GM19372 (cell line): ENCODE results near the gene CADM1.

Experiments
- ATAC-seq: cut with Tn5 transposase; IDR thresholded peaks from one replicate; pipeline ENCODE4 v1.9.1; 2021; ENCODE audit warnings: mild to moderate bottlenecking, low read depth, moderate library complexity; ENCODE audit not compliant: unreplicated experiment

CADM1 gene

DNA sequence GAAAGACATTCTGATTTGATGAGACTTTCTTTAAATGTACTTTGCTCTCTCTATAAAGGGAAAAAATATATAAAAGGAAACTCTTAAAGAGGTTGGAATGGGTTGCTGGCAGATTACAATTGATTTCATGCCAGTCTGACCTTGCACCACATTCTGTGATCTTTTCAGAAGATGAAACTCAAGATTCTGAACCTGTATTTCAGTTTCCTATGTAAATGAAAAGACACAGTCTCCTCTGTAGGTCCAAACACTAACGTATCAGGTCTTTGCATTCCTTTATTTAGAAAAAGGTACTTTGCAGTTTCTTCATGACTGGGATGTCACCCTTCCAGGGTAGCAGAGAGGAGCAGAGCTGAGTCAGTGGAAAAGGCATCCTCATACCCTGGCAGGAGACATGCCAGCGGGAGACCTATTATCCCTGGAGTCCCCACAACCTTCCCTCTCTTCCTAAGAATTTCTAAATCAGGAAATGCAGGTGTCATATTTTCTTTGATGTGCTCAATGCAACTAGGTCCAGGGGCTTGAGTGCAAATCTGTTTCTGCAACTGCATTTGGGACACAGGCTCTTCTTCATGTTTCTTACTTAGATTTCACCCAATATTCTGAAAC, 282.6 kb downstream of the CADM1 start:
- ATAC-seq = no peak

DNA sequence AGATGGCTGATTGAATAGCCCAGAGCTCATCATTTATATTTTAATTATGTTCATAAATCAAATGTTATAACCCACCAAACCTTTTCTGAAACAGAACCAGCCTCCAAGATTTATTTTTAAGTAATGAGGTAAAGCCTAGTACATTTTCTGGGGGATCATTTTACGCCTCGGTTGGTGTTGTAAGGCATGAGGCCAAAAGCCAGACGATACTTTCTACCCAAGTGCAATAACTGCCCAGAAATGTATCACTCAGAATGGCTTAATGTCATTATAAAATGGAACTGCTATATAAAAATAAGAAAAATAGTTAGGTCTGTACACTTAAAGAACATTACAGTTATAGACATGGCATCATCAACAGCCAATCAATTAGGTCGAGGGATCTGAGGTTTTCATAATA, 283.3 kb downstream of the CADM1 start:
- no peak for ATAC-seq

DNA sequence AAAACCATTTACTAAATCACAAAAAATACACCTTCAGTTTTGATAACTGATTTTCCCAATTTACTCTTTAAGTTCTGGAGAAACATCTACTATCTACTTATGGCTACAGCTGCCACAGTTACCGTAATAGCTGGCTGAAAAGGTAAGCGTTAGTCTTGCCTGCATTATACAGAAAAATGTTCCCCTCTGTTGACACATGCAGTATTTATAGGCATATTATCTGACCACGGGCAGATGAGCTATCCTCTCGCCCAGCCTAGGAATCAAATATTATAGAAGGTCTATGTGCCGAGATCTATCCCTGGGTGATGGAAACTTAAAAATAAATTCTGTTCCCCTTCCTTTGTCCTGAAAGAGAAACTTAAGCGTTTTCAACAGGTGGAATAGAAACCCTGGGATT, 283.8 kb downstream of the CADM1 start:
- no peak for ATAC-seq

DNA sequence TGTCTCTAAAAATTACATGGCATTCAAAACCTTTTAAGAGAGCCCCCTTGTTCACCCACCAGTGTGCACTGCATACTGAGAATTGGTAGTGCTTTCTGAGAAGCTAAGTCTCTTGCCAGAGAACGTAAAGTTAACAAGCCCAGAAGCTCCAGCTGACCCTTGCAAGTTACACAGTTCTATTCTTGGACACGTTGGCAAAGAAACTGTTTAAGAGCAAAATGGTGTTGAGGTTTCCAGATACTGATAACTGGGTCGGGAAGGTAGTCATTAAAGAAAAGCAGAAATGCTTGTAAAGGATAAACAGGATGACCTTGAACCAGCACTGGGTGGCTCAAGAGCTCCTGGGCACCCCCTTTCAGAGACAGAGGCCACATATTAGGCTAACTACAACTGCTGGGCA, 284.8 kb downstream of the CADM1 start:
- ATAC-seq = no peak

DNA sequence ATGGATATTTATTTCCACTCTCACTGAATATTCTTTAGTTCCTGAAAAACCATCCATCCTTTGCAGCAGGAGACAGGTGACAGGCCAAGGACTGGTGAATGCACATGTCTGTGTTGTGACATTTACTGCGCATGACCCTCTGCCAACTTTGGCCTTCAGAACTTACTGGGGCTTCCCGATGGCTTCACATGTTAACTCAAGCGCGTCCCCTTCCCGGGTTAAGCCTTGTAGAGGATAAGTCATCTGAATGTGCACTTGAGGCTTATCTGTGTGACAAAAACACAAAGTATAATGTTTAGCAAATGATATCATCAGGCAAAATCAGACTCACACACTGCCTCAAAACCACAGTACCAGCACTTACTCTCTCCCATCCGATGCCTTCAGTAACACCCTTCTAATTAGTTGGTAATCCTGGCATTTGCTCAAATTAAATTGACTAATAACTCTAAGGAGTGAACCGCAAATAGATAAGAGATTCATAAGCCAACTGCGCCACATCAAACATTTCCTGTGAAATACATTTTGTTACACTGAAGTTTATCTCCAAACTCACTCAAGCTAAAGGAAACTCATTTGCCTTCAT, 286.4 kb downstream of the CADM1 start:
- no peak for ATAC-seq

DNA sequence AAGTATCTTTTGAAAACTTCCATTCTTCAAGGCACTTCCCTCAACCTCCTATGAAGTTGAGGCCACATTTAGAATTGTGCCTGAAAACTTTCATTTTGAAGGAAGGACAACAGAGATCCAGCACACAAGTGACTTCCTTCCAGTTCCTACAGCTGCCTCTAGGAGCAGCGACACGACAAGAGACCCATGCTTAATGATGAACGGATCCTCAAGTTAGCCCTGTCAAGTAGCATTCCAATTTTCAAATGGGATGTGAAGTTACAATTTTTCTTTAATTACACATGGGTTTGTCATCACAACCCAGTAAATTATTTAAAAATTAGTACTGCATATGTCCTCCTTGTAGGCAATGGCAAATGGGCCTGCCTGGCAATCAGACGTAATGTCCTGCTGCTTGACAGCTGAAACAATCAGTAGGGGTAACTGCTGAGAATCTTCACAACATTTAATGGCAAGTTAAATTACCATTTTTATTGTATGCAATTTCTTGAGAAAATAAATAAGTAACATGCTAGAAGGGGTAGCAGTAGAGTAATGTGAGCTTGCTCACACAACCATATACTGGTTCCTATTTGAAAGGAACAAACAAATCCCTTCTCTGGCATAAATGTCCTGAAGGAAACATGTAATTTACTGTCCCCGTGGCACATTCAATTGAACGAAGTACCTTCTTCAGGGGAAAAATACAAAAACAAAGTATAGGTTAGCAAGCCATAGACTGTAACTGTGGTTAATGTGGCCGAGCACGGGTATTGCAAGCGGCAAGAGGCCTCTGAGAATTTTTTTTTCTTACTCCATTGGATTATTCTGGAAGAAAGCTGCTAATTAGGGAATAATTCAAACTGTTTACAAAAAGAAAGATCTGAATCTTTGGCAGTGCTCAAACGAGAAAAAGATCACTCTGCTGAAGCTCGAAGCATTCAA, 288.3 kb downstream of the CADM1 start:
- ATAC-seq = no peak

DNA sequence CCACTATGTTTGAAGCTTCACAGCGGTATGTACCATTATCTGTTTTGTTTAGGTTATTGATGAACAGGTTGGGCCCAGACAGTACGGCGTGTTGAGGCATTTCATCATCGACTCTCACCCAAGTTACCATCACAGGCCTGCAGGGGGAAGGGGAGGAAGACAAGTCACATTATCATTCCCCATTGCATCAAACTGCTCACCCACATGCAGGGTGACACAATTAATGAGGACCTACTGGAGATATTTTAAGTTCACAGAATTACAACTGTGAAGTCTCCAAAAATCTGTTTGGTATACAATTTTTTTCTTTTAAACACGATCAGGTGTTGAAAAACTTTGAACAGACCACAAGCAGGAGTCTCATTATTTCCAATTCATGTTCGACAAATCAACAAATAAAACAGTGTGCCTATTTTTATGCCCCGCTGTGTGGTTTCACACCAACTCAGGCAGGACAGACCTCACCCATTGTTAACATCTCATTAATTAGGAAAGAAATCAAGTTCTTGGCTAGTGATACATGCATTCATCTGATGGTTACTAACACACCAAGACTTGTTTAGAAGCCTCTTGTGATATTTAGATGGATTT, 289.5 kb downstream of the CADM1 start:
- ATAC-seq = no peak

DNA sequence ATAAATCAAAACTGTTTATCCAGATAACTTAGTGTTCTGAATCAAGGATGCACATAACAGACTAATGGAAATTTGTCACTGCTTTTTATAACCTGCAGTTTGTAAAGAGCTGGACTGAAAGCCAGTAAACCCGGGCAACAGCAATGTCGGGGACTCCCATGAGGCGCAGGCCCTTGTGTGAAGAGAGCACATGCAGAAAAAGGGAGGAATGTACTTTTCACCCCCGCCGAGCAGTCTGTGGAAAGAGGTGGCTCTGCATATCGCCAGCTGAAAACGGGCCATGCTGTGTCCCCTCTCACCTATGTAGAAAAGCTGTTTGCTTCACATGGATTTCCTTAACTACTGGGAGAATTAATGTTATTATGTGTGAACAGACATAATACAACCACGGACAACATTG, 291.2 kb downstream of the CADM1 start:
- ATAC-seq = no peak

DNA sequence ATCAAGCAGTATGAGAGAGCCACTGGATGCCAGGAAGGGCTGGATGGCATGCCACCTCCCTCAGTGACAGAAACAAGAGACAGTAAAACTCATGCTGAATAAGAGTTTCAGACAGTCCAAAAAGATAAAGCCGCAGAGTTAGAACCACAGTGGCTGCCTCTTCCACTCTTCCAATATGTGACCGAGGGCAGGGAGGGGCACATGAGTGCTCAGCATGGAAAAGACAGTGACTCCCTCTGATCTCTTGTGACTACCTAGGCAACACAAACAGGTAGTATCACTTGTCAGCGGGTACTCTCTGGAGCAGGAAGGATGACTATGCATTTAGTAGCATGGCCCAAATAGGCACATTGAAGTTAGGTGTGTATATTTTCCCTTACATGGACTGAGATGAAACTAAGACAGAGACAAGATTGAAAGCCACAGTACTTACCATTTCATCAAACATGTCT, 295.4 kb downstream of the CADM1 start:
- ATAC-seq = no peak

DNA sequence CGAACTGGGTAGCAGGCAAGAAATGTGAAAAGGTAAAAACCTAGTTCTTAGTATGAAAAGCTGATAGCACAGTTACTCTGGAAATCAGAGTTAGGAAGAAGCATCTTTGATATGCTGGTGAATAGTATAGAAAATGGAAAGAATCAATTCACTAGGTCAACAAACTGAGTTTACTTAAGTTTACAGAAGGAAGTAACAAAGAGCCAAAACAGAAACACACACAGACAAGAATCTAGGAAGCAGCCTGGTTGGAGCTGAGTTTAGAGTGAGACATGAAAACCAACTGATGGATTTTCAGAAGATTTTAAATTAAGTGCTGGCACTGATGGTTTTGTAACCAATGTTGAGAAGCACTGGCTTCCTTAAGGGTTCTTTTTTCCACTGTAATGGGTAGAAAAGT, 296.3 kb downstream of the CADM1 start:
- ATAC-seq = no peak

DNA sequence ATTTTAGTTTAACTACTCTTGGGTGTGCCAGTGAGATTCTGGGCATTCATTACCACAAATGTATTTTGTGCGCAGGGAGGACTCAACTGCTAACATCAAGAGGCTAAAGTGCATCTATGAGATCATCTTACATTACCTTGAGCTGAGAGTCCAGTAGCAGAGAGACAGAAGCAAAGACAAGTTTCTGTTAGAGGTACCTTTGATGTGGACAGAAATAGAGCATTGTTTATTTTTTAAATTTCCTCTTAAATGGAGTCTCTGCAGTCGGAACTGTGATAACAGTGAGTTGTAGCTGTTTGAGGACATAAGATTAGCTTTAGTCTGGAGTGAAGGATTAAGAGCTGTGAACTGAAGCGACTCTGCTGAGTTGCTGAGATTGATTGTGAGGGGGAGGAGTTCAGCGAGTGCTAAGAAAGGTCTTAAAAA, 297.0 kb downstream of the CADM1 start:
- ATAC-seq = no peak

DNA sequence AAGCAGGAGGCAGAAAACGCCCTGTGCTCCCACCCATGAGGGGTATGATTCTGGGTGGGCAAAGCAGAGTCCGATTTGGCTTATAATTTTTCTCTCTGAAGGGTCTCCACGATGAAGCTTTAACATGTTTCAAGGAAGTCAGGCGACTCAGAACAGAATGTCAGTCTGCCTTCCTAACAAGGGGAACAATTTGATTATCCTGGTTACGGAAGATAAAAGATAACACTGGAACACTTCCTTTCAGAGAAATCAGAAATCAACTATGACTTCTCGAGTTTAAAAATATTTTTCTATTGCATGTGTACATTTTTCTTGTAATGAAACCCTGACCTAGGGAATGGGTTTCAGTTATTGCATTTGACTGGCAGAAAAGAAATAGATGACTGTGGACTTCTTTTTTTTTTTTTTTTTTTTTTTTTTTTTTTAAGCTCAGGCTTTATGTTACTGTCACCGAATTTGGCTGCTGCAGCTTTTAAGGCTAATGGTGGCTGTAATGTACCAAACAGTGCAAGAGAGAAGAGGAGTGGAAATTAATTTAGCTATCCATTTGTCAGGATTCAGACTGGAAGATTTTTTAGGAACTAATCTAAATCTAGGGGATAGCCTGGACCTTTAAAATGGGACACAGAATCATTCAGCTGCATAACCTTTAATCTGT, 297.7 kb downstream of the CADM1 start:
- ATAC-seq = no peak

DNA sequence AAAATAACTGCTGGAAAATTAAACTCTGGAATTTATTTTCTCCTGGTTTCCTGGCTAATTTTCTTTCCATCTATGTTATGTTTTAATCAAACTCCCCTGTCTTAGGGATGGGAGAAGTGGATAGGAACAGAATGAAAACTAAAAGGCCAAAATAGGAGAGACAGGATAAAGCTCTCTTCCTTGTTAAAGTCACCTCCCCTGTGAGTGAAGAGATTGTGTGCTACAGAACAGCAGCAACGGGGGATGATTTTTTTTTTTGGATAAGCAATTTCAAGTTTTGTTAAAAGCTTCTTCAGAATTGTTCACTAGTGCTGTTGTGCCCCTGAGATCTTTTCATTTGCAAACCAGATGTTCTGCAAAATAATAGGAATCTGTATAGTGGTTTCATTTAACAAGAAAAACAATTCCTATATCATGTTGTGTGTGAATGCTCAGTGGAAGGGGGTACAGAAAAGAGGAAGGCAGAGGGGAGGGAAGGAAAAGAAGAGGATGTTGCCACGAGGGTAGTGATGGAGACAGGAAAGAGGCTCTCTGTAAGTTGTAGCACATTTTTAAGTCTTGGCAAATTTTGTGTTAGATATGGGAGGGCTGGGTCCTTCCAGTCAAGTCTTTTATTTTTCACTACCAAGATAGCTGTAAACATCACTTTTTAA, 301.2 kb downstream of the CADM1 start:
- no peak for ATAC-seq

DNA sequence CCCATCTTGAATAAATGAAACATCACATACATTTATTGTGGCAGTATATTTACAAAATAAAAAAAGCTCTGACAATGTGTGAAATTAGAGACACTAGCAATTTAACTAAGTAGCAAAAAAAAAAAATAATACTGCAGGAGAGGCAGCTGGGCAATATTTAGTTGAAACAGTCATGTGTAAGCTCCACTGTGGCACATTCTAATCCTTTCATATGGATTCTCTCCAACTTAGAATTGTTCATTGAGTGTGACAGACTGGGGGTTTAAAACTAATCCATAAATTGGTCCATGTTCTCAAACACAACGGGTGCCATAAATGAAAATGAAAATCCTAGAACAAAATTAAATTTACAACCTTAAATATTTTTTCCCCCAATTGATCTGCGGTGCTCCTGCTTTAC, 302.1 kb downstream of the CADM1 start:
- ATAC-seq = no peak

DNA sequence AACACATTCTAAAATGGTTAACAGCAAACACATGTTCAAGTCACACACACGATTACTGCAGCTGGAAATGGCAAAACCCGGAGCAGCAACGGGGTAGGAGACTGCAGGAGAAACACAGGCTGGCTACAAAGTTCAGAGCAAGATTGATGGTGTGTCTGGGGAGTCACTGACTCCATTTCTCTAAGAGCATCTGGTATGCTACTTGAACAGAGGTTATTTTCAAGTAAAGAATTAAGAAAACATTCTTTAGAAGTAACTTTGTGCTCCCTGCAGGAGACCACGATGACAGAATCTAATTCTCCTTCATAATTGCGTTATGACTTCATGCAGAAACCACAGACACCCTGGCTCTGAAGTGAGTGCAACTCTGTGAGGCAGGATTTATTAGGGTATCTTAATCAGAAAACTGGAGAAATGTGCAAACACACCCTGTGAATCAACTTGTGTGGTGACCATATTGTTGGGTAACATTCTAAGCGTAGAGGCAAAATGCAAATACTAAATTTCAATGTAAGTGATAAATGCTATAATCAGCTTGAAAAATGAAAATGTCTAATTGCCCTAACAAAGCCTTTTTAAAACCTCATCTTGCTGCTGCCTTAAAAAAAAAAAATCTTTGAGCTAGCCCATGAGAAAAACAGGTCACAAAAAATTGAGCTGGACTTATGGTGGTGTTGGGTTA, 303.0 kb downstream of the CADM1 start:
- ATAC-seq = no peak

DNA sequence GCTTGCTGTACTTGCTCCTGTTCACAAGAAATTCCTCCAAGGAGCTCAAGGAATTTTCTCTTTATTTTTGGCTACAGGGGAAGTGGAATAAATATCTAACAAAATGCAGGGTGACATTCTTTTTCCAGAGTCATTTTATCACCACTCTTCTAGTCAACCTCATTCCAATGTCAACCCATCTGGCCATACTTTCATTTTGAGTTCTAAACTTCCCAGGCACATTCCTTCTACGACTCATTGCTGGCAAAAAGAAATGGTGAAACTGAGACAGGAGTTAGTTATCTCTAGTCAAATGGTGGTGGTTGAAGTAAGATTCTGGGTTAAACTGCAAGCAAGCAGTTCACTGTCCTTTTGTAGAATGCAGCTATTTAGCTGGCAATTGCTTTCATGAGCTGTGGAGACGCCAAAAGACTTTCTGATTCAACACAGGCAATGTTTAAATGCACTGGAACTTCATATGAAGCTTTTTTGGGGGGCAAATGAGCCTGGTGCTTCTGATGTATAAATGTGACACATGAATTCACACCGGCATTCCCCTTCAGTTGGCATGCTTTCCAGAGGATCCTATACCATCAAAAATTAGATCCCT, 304.6 kb downstream of the CADM1 start:
- no peak for ATAC-seq

DNA sequence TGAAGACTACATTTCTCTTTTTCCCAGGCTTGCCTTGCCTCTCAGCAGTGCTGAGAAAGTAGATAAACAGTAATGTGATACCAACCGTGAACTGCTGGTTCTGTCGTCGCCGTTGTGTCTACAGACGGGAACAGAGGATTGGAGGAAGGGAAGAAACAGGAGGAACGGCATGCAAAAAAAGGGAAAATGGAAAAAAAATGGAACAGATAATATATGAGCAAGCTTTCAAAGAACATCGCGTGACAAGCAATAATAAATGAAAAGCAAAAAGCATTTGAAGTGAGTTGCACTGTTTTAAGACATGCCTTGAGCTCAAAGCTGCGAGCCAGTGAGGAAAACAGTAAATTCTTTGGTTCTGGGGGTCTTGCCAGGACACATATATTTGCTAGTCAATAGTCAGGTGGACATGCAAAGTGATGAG, 305.9 kb downstream of the CADM1 start:
- ATAC-seq = no peak

DNA sequence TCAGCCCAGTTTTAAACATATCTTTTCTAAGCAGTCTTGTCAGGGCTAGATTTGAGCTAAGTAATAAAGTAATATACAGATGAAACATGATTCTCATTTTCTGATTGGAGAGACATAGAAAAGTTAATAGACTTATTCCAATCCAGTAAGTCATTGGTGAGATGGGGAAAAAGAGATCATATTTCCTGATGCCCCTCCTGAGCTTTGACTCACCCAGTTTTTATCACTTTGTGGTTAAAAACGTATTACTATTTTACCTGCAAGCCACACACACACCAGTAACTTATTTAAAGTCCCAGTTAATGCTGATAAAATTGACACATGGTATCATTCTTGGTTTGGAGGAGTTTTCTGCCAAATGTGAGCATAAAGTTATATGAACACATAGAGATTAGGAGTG, 306.8 kb downstream of the CADM1 start:
- no peak for ATAC-seq

DNA sequence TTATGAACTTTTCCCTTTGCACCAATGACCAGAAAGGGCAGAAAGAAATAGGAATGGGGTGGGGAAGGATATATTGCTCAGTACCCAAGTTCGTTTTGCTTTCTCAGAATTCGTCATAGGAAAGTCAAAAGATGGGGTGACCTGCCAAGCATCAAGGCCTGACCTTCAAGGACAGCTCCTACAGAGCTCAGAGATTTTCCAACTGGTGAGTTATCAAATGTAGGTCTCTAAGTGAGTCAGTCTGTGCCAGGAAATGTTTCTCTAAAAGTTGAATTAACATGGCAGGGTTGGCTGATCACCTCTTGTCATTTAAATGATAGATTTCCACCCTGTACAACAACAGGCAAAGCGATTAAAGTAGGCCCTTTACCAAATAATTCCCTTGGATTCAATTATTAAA, 307.2 kb downstream of the CADM1 start:
- ATAC-seq = no peak
